Panc1 (cell line): ENCODE results near the gene SKI. TPM values are rescaled to one million over a fixed set of nuclear protein-coding genes. Genes with fewer than 3 reads are reported as not detected.

ENCODE experiments used
- ATAC-seq: fragments of 200-7000 bp; cut with Tn5 transposase; 2 replicates; pipeline ENCODE4 v1.9.1; 2020; ENCODE audit warnings: mild to moderate bottlenecking, moderate library complexity
- BruUV-seq: library from RNA; stranded (reverse); fragments of 400-500 nt; replicated peaks from 2 replicates; lab custom pipeline; 2021; lab: Mats Ljungman, UMichigan
- CTCF ChIA-PET: fragments of 300-600 bp; sonication (Branson Sonifier 250); formaldehyde crosslinking; loops from one replicate; lab custom pipeline; 2022; ENCODE audit warnings: antibody characterized with exemption; lab: Charles Lee
- POLR2A ChIA-PET: fragments of 300-600 bp; sonication (Branson Sonifier 250); formaldehyde crosslinking; loops from one replicate; lab custom pipeline; 2022; ENCODE audit warnings: antibody characterized with exemption; lab: Charles Lee
- DNase-seq: peaks from one replicate; pipeline ENCODE4 v3.0.0-alpha.2; 2010; ENCODE audit warnings: low read depth, low spot score
- H3K27ac ChIP-seq: 2 replicates; pipeline ENCODE4 v1.5.1; 2011; ENCODE audit warnings: mild to moderate bottlenecking, low read length, inconsistent platforms
- H3K27me3 ChIP-seq: fragments of 200-500 bp; sonication (Bioruptor generic); 2 replicates; pipeline ENCODE4 v1.6.0; 2014; ENCODE audit warnings: low read length, inconsistent platforms; ENCODE audit not compliant: control insufficient read depth, insufficient read depth
- H3K36me3 ChIP-seq: fragments of 200-500 bp; sonication (Bioruptor generic); 2 replicates; pipeline ENCODE4 v1.5.1; 2014; ENCODE audit warnings: inconsistent platforms, mild to moderate bottlenecking, low read length, moderate library complexity; ENCODE audit not compliant: control insufficient read depth, insufficient read depth
- H3K4me1 ChIP-seq: 2 replicates; pipeline ENCODE4 v1.5.1; 2011; ENCODE audit warnings: inconsistent platforms, mild to moderate bottlenecking, low read length, moderate library complexity; ENCODE audit not compliant: control insufficient read depth, insufficient read depth
- H3K4me3 ChIP-seq, 2 experiments: 2 replicates each; pipeline ENCODE4 v1.5.1; 2011 to 2012; ENCODE audit warnings: low read depth in 2 of 2, low read length in 2 of 2, mild to moderate bottlenecking in 2 of 2, inconsistent platforms in 1 of 2, moderate library complexity in 1 of 2
- H3K9me3 ChIP-seq: fragments of 200-500 bp; sonication (Bioruptor generic); 2 replicates; pipeline ENCODE4 v1.5.1; 2014; ENCODE audit warnings: low read depth, mild to moderate bottlenecking, inconsistent platforms, low read length, moderate library complexity; ENCODE audit not compliant: control insufficient read depth, insufficient read depth
- POLR2AphosphoS5 ChIP-seq: IDR thresholded peaks from 2 replicates; pipeline ENCODE4 v1.6.1; 2012; ENCODE audit warnings: mild to moderate bottlenecking, low read depth, low read length, moderate library complexity
- REST ChIP-seq, 2 experiments: IDR thresholded peaks; 2 replicates each; pipeline ENCODE4 v1.6.1; 2011 to 2012; ENCODE audit warnings: low read depth in 2 of 2, control low read depth in 1 of 2, low read length in 1 of 2, mild to moderate bottlenecking in 1 of 2, moderate library complexity in 1 of 2; ENCODE audit not compliant: insufficient read depth in 1 of 2
- SIN3A ChIP-seq: IDR thresholded peaks from 2 replicates; pipeline ENCODE4 v1.6.1; 2012; ENCODE audit warnings: low read depth, mild to moderate bottlenecking, low read length, moderate library complexity, borderline replicate concordance; ENCODE audit not compliant: insufficient read depth
- TCF7L2 ChIP-seq: IDR thresholded peaks from 2 replicates; pipeline ENCODE4 v1.6.1; 2011; ENCODE audit warnings: mild to moderate bottlenecking, low read depth, low read length, inconsistent platforms
- in situ Hi-C: cut with HindIII; loops from 2 replicates; pipeline ENCODE4 v1.10.0; 2016; ENCODE audit warnings: low sequenced_read_pairs, low pct_unique_long_range_greater_than_20kb
- intact Hi-C: fragments of 100-400 bp; cut with micrococcal nuclease; formaldehyde crosslinking; loops from one replicate; pipeline ENCODE4 v1.10.0; 2022; ENCODE audit not compliant: unreplicated experiment
- total RNA-seq: library from RNA; stranded (reverse); gene quantifications from one replicate; pipeline ENCODE4 v1.2.1, GENCODE V29; 2021; ENCODE audit not compliant: unreplicated experiment
- TF ChIP-seq, protein P1 (sequence below): fragments of 450-650 bp; IDR thresholded peaks from 2 replicates; pipeline ENCODE4 v1.5.1; 2017; ENCODE audit warnings: mild to moderate bottlenecking

The SKI gene
- total RNA-seq, 1 experiment from 2014 or later: 63.2 TPM

DNA sequence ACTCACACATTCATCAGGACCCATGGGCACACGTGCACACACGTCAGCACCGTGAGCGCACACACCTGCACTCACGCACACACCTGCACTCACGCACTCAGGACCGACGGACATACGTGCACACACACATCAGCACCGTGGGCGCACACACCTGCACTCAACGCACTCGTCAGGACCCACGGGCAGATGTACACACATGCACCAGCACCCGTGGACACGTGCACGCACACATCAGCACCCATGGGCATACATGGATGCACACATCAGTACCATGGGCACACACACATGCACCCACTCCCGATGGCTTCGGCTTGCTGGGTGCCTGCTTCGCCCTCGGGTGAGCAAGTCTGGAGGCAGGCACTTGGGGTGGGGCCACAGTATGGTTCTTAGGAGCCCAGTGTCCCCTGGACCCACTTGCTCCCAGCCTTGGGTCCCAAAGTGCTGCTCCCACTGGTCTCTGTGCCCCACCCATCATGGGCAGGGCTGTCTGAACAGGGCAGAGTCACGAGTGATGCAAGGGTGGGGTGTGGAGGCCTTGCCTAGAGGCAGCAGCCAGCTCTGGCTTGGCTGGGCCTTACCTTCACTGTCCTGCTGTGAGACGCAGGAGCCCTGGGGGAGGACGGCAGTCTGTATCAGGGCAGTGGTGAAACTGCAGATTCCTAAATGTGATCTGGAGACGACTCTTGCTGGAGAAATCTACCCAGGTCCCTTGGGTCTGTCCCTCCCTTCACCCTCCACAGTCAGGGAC, 49.8 kb downstream of the SKI start:
- H3K9me3 ChIP-seq: no peaks in the 10 kb centered on the region
- ATAC-seq (no peak), DNase-seq (no peak)
- no peaks in the 10 kb centered on the region for H3K36me3 ChIP-seq
- no peak overlapping the region for H3K4me3 ChIP-seq
- intact Hi-C loops (no loop called here), in situ Hi-C loops (no loop called here)
- POLR2A ChIA-PET: no interaction called here
- no peaks in the 10 kb centered on the region for H3K27me3 ChIP-seq
- H3K4me1 ChIP-seq: peaks cover 9% of the 10 kb centered on the region
- TF ChIP-seq REST (IDR thresholded peaks at IDR 0.05; ENCODE audit: insufficient read depth in 1 of 2, low read depth in 2 of 2, low read length in 1 of 2): no peak
- TF ChIP-seq, protein P1, sequence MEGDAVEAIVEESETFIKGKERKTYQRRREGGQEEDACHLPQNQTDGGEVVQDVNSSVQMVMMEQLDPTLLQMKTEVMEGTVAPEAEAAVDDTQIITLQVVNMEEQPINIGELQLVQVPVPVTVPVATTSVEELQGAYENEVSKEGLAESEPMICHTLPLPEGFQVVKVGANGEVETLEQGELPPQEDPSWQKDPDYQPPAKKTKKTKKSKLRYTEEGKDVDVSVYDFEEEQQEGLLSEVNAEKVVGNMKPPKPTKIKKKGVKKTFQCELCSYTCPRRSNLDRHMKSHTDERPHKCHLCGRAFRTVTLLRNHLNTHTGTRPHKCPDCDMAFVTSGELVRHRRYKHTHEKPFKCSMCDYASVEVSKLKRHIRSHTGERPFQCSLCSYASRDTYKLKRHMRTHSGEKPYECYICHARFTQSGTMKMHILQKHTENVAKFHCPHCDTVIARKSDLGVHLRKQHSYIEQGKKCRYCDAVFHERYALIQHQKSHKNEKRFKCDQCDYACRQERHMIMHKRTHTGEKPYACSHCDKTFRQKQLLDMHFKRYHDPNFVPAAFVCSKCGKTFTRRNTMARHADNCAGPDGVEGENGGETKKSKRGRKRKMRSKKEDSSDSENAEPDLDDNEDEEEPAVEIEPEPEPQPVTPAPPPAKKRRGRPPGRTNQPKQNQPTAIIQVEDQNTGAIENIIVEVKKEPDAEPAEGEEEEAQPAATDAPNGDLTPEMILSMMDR: no peak
- TF ChIP-seq SIN3A: no peak
- TF ChIP-seq POLR2AphosphoS5: no peak
- no peak for TF ChIP-seq TCF7L2
- no peak overlapping the region for H3K27ac ChIP-seq
- no TSS peak for BruUV-seq
- CTCF ChIA-PET: no interaction called here

- Histone ChIP-seq H3K9me3 (no peaks in the 10 kb centered on the region), H3K27me3 (no peaks in the 10 kb centered on the region), H3K4me1 (peaks cover 12% of the 10 kb centered on the region), H3K4me3 (no peak overlapping the region), H3K27ac (no peak overlapping the region), H3K36me3 (no peaks in the 10 kb centered on the region)
- no TSS peak for BruUV-seq
- ChIA-PET CTCF (no interaction called here), POLR2A (no interaction called here)
- TF ChIP-seq TCF7L2 (no peak), POLR2AphosphoS5 (no peak), SIN3A (no peak), REST (IDR thresholded peaks at IDR 0.05; ENCODE audit: insufficient read depth in 1 of 2, low read depth in 2 of 2, low read length in 1 of 2) (no peak)
- TF ChIP-seq, protein P1: no peak
- intact Hi-C loops: no loop called here
- ATAC-seq (no peak), DNase-seq (no peak)
- in situ Hi-C loops: no loop called here
These were observed 50.6 kb downstream of the SKI start for GRCh38 chr1:2278591-2279209.
